Fibroblast of villous mesenchyme (primary cell): Measurements from ENCODE around the gene PACSIN1. TPM values are rescaled to one million over a fixed set of nuclear protein-coding genes. Genes with fewer than 3 reads are reported as not detected.
A peak's percentile ranks its signal among the peaks of the same experiment; 100 is the strongest.

Experiments
- DNase-seq: peaks from one replicate; pipeline ENCODE4 v3.0.0-alpha.2; 2010; ENCODE audit warnings: low read depth
- H3K4me3 ChIP-seq: 2 replicates; pipeline ENCODE4 v1.5.1; 2011; ENCODE audit warnings: low read depth, mild to moderate bottlenecking, low read length
- CTCF ChIP-seq: IDR thresholded peaks from 2 replicates; pipeline ENCODE4 v1.5.1; 2012; ENCODE audit warnings: low read depth, mild to moderate bottlenecking, low read length; ENCODE audit not compliant: insufficient read depth
- total RNA-seq: library from RNA; depleted of rRNA; stranded (reverse); fragments of >200 nt; gene quantifications from 2 replicates; pipeline ENCODE4 v1.2.3, GENCODE V29; 2012

The PACSIN1 gene
- total RNA-seq, 1 donor = under 0.01 TPM

DNA sequence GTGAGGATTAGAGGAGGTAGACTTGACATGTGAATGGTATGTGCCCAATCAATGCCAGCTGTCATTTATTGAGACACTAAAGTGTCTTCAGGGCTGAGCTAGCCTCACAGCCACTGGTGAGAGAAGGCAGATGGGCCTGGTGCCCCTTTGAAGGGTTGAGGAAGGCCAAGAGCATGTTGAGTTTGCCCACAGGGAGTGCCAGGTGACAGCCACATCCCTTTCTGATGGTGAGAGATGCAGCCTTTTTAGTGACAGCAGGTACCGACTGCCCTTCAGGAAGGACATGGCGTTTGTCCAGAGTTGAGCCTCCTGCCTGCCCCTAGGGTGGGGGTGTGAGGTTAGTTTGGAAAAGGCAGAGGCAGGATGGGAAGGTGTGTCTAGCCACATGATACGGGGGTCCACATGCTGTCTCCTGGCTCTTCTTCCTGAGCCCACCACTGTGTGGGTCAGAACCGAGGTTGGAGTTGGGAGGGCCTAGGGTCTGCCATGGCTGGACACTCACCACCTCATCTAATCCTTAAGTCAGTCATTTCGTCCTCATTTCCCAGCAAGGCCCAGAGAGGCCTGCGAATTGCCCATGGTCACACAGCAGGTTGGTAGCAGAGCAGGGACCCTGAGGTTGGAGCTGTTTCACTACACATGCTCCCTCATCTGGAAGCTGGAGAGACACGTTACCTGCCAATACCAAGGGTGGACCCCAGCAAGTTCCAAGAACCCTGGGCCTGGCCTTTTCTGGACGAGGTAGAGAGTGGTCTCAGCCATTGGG is 57.7 kb downstream of the PACSIN1 start:
- no peak for DNase-seq
- H3K4me3 ChIP-seq = no peak overlapping the region
- no peak for TF ChIP-seq CTCF

DNA sequence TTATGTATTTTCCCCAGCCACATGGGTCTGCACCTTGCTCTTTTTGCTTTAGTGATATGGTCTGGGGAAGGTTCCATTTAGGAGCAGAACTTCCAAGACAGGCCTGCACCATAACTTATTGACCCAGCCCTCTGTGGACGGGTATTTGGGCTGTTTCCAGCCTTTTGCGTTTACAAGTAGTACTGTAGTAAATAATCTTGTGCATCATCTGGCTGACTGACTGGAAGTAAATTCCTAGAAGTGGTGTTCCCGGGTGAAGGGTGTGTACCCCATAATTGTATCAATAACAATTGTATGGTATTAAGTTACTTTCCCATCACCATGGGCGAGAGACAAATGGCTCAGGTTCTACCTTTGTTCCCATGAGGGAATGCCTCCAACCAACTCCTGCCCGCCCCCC is 58.6 kb downstream of the PACSIN1 start:
- DNase-seq = no peak
- no peak for TF ChIP-seq CTCF
- H3K4me3 ChIP-seq = no peak overlapping the region

- TF ChIP-seq CTCF = no peak
- no peak overlapping the region for H3K4me3 ChIP-seq
- no peak for DNase-seq
Measured at GRCh38 chr6:34524971-34525370, 59.1 kb downstream of the PACSIN1 start.

- no peak for DNase-seq
- H3K4me3 ChIP-seq = no peak overlapping the region
- no peak for TF ChIP-seq CTCF
Measured at GRCh38 chr6:34525431-34526175, 59.7 kb downstream of the PACSIN1 start.

DNA sequence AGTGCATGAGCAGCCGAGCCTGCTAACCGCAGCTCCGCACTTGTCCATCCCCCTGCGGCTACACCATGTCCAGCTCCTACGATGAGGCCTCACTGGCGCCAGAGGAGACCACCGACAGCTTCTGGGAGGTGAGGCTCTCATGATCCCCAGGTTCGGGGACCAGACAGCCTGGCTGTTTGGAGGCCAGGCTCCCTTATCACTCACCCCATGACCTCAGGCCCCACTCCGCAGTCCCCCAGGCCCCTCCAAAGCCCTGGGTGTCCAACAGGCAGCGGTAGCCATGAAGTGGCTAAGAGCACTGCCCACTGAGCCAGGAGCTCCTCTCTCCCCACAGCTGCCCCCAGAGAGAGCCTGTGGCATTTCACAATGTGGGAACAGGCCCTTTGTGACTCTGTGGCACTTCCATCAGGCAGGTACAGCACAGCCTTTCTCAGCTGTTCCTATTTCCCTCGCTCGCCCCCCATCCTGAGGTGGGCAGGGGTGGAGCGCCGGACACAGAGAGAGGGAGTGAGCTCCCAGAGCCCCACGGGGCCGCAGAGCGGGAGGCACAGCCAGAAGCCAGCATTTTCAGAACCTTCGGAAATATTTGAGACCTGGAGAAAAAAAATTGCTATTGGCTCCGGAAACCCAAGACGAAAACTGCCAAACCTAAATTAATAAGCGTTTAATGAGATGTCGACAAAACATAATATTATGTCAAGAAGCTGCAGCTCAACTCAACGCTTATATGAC is 60.5 kb downstream of the PACSIN1 start:
- H3K4me3 ChIP-seq = no peak overlapping the region
- DNase-seq = no peak
- no peak for TF ChIP-seq CTCF

GRCh38 chr6:34526992-34527728 is 61.3 kb downstream of the PACSIN1 start:
- DNase-seq = peak; percentile 89
- H3K4me3 ChIP-seq = peak overlapping the region; percentile 31

More at GRCh38 chr6:34526992-34527728, 61.3 kb downstream of the PACSIN1 start:
- peak; percentile 59 for TF ChIP-seq CTCF
